ENCODE measurements around the gene HOXC5.

The HOXC5 gene

GRCh38 chr12:53996240-53997203, 36.3 kb upstream of the HOXC5 start:
- DNase-seq: no peak

GRCh38 chr12:53997204-53998109, 35.4 kb upstream of the HOXC5 start:
- DNase-seq: no peak

- DNase-seq: no peak
Observed at GRCh38 chr12:53998110-53998899, 34.5 kb upstream of the HOXC5 start.

GRCh38 chr12:53998900-53999236, 34.0 kb upstream of the HOXC5 start:
- DNase-seq: no peak

- no peak for DNase-seq
Observed at GRCh38 chr12:53999559-54000115, 33.2 kb upstream of the HOXC5 start.

- DNase-seq: no peak
Observed at GRCh38 chr12:54000116-54001114, 32.4 kb upstream of the HOXC5 start, which contains the start of gene HOXC9. Gene HOXC9, plus strand, starts transcription at chr12:54000161. Its CDS starts 28 bp downstream, at chr12:54000189.

- no peak for DNase-seq
Observed at GRCh38 chr12:54001283-54002187, 31.3 kb upstream of the HOXC5 start.

GRCh38 chr12:54002278-54002914, 30.5 kb upstream of the HOXC5 start:
- no peak for DNase-seq

- DNase-seq: no peak
Observed at GRCh38 chr12:54002915-54003389, 29.9 kb upstream of the HOXC5 start.

- no peak for DNase-seq
Observed at GRCh38 chr12:54003625-54004024, 29.2 kb upstream of the HOXC5 start.

- DNase-seq: no peak
Observed at GRCh38 chr12:54004063-54004840, 28.6 kb upstream of the HOXC5 start.

- DNase-seq: no peak
Observed at GRCh38 chr12:54004841-54005530, 27.9 kb upstream of the HOXC5 start.

GRCh38 chr12:54005531-54005852, 27.4 kb upstream of the HOXC5 start:
- no peak for DNase-seq

- peak; percentile 77 to 81 (median 79) for DNase-seq
Observed at GRCh38 chr12:54005853-54006558, 26.8 kb upstream of the HOXC5 start.

GRCh38 chr12:54006559-54007220, 26.2 kb upstream of the HOXC5 start:
- no peak for DNase-seq

GRCh38 chr12:54007538-54008259, 25.2 kb upstream of the HOXC5 start:
- DNase-seq: no peak
